ENCODE data around the gene SP2.
A peak's percentile ranks its signal among the peaks of the same experiment; 100 is the strongest.

SP2 gene

GRCh38 chr17:47895856-47896671, at the start of gene SP2:
Gene SP2, plus strand, starts transcription at chr17:47896236. Its CDS starts 51 bp downstream, at chr17:47896287.
- TF ChIP-seq TAF1 (IDR thresholded peaks at IDR 0.05; ENCODE audit: low read depth) (peak; percentile 77), ZBTB7A (IDR thresholded peaks at IDR 0.05; ENCODE audit: low read depth) (no peak; the same call in 1 of the 2 replicates), CEBPB (IDR thresholded peaks at IDR 0.05) (peak; percentile 54; the same call in 1 of the 2 replicates), REST (IDR thresholded peaks at IDR 0.05; ENCODE audit: low read depth) (no peak), CREB1 (IDR thresholded peaks at IDR 0.05; ENCODE audit: low read depth) (peak; percentile 85), FOXM1 (IDR thresholded peaks at IDR 0.05; ENCODE audit: borderline replicate concordance, low read depth) (peak; percentile 70; the same call in 1 of the 2 replicates), EGR1 (IDR thresholded peaks at IDR 0.05) (no peak), NFIC (IDR thresholded peaks at IDR 0.05) (no peak), TEAD4 (IDR thresholded peaks at IDR 0.05) (no peak), TCF12 (IDR thresholded peaks at IDR 0.05; ENCODE audit: low read depth) (peak; percentile 40), RAD21 (IDR thresholded peaks at IDR 0.05; ENCODE audit: low read depth) (no peak), YY1 (IDR thresholded peaks at IDR 0.05; ENCODE audit: low read depth) (0 out of 2 replicates have a peak, but pooled peaks have one; percentile 8), EP300 (IDR thresholded peaks at IDR 0.05; ENCODE audit: borderline replicate concordance) (0 out of 2 replicates have a peak, but pooled peaks have one; percentile 5)
- TF ChIP-seq, protein P1, sequence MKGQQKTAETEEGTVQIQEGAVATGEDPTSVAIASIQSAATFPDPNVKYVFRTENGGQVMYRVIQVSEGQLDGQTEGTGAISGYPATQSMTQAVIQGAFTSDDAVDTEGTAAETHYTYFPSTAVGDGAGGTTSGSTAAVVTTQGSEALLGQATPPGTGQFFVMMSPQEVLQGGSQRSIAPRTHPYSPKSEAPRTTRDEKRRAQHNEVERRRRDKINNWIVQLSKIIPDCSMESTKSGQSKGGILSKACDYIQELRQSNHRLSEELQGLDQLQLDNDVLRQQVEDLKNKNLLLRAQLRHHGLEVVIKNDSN (IDR thresholded peaks at IDR 0.05): no peak
- TF ChIP-seq, protein P2, sequence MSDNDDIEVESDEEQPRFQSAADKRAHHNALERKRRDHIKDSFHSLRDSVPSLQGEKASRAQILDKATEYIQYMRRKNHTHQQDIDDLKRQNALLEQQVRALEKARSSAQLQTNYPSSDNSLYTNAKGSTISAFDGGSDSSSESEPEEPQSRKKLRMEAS (IDR thresholded peaks at IDR 0.05): peak; percentile 57; the same call in 1 of the 2 replicates

GRCh38 chr17:47846716-47847340, 49.2 kb upstream of the SP2 start:
- TF ChIP-seq EGR1 (IDR thresholded peaks at IDR 0.05): no peak
- no peak for TF ChIP-seq TAF1 (IDR thresholded peaks at IDR 0.05; ENCODE audit: low read depth)
- TF ChIP-seq, protein P1 (IDR thresholded peaks at IDR 0.05): no peak
- TF ChIP-seq EP300 (IDR thresholded peaks at IDR 0.05; ENCODE audit: borderline replicate concordance): no peak
- TF ChIP-seq NFIC (IDR thresholded peaks at IDR 0.05): no peak
- TF ChIP-seq ZBTB7A (IDR thresholded peaks at IDR 0.05; ENCODE audit: low read depth): no peak
- TF ChIP-seq YY1 (IDR thresholded peaks at IDR 0.05; ENCODE audit: low read depth): no peak
- TF ChIP-seq, protein P2 (IDR thresholded peaks at IDR 0.05): no peak
- no peak for TF ChIP-seq FOXM1 (IDR thresholded peaks at IDR 0.05; ENCODE audit: borderline replicate concordance, low read depth)
- no peak for TF ChIP-seq CREB1 (IDR thresholded peaks at IDR 0.05; ENCODE audit: low read depth)
- TF ChIP-seq TCF12 (IDR thresholded peaks at IDR 0.05; ENCODE audit: low read depth): no peak
- TF ChIP-seq REST (IDR thresholded peaks at IDR 0.05; ENCODE audit: low read depth): no peak

GRCh38 chr17:47847341-47848197, 48.5 kb upstream of the SP2 start:
- TF ChIP-seq RAD21 (IDR thresholded peaks at IDR 0.05; ENCODE audit: low read depth) (peak; percentile 34; the same call in 1 of the 2 replicates), EGR1 (IDR thresholded peaks at IDR 0.05) (no peak), ZBTB7A (IDR thresholded peaks at IDR 0.05; ENCODE audit: low read depth) (peak; percentile 77; the same call in 1 of the 2 replicates)

GRCh38 chr17:47848198-47848513, 47.9 kb upstream of the SP2 start:
- TF ChIP-seq ZBTB7A (IDR thresholded peaks at IDR 0.05; ENCODE audit: low read depth) (no peak), EGR1 (IDR thresholded peaks at IDR 0.05) (no peak), TCF12 (IDR thresholded peaks at IDR 0.05; ENCODE audit: low read depth) (no peak), REST (IDR thresholded peaks at IDR 0.05; ENCODE audit: low read depth) (no peak), CREB1 (IDR thresholded peaks at IDR 0.05; ENCODE audit: low read depth) (no peak), TEAD4 (IDR thresholded peaks at IDR 0.05) (no peak), NFIC (IDR thresholded peaks at IDR 0.05) (no peak), CEBPB (IDR thresholded peaks at IDR 0.05) (no peak), RAD21 (IDR thresholded peaks at IDR 0.05; ENCODE audit: low read depth) (no peak), YY1 (IDR thresholded peaks at IDR 0.05; ENCODE audit: low read depth) (no peak), EP300 (IDR thresholded peaks at IDR 0.05; ENCODE audit: borderline replicate concordance) (no peak), TAF1 (IDR thresholded peaks at IDR 0.05; ENCODE audit: low read depth) (no peak), FOXM1 (IDR thresholded peaks at IDR 0.05; ENCODE audit: borderline replicate concordance, low read depth) (no peak)
- TF ChIP-seq, protein P2 (IDR thresholded peaks at IDR 0.05): no peak
- TF ChIP-seq, protein P1 (IDR thresholded peaks at IDR 0.05): no peak

Data from Ishikawa (cell line).